ENCODE data around the gene DUSP22. TPM values are rescaled to one million over a fixed set of nuclear protein-coding genes. Genes with fewer than 3 reads are reported as not detected.
A peak's percentile ranks its signal among the peaks of the same experiment; 100 is the strongest.

DUSP22 gene
- total RNA-seq, 1 experiment from 2014 or later, result 25.0 TPM

DNA sequence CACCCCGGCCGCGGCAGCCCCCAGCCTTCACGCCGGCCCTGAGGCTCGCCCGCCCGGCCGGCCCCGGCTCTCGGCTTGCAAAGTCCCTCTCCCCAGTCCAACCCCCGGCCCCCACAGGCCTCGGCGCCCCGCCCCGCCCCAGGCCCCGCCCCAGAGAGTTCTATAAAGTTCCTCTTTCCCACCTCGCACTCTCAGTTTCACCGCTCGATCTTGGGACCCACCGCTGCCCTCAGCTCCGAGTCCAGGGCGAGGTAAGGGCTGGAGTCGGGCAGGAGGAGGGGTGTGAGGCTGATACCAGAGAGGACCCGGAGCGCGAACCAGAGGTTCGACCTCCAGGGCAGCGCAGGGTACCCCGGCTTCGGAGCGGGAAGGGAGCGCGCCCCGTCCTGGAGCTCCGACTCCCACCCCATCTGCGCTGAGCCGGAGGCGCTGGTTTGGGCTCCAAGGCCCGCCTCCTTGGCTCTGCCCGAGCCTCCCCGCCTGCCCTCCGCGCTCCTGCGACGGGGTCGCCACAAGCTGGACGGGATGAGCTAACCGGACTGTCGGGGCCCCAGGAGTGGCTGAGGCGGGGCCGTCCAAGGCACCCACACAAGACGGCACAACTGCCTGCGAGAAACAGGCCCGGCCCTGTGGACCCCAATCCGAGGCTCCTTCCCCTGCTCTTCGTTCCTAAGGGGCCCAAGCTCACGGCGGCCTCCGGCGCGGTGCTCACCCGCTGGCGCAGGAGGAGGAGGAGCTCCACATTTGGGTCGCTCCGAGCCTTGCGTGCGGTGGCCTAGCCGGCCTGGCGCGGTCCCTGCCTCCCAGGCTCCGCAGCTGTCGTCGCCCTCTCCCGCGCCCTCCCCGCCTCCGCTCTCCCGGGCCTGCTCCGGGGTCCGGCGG, 99.5 kb downstream of the DUSP22 start, which contains the start of gene IRF4:
TSS of gene IRF4 (plus strand) at position 194 of the 882 bp plus-strand sequence. CDS start 1,401 bp downstream, outside the sequence.
- TF ChIP-seq, protein P1, sequence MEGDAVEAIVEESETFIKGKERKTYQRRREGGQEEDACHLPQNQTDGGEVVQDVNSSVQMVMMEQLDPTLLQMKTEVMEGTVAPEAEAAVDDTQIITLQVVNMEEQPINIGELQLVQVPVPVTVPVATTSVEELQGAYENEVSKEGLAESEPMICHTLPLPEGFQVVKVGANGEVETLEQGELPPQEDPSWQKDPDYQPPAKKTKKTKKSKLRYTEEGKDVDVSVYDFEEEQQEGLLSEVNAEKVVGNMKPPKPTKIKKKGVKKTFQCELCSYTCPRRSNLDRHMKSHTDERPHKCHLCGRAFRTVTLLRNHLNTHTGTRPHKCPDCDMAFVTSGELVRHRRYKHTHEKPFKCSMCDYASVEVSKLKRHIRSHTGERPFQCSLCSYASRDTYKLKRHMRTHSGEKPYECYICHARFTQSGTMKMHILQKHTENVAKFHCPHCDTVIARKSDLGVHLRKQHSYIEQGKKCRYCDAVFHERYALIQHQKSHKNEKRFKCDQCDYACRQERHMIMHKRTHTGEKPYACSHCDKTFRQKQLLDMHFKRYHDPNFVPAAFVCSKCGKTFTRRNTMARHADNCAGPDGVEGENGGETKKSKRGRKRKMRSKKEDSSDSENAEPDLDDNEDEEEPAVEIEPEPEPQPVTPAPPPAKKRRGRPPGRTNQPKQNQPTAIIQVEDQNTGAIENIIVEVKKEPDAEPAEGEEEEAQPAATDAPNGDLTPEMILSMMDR (conservative IDR thresholded peaks at IDR 0.05), result no peak
- Histone ChIP-seq H4K91ac (ENCODE audit: insufficient read length, low read depth, low read length) (no peak within 1 kb of the TSS), H4K8ac (replicated peaks; ENCODE audit: insufficient read length, low read depth, low read length) (no peak within 1 kb of the TSS), H3K27me3 (ENCODE audit: insufficient read depth, low read length) (peaks cover 33% of the 10 kb centered on the region; the same call in 1 of the 2 replicates), H3K4me1 (ENCODE audit: insufficient read depth, low read length) (no peaks in the 10 kb centered on the region), H3K14ac (ENCODE audit: insufficient read depth, low read length) (no peak within 1 kb of the TSS; the same call in 1 of the 2 replicates), H3K4me2 (ENCODE audit: insufficient read depth, insufficient read length, low read length) (peak within 1 kb of the TSS; percentile 67), H3K79me1 (ENCODE audit: insufficient read depth, low read depth, low read length, poor library complexity, severe bottlenecking) (no peaks in the 10 kb centered on the region), H3T11ph (ENCODE audit: low read length) (no peak within 1 kb of the TSS), H4K5ac (ENCODE audit: insufficient read length, low read depth, low read length) (no peak within 1 kb of the TSS), H3K9me3 (ENCODE audit: control insufficient read depth, low read depth, low read length) (no peaks in the 10 kb centered on the region), H2BK12ac (ENCODE audit: insufficient read length, low read depth, low read length) (no peak within 1 kb of the TSS), H2BK5ac (ENCODE audit: insufficient read length, low read length) (no peak within 1 kb of the TSS), H2AFZ (ENCODE audit: low read length) (no peak within 1 kb of the TSS), H3K79me2 (ENCODE audit: insufficient read depth, low read length) (no peaks in the 10 kb centered on the region), H2AK5ac (ENCODE audit: insufficient read length, low read length) (no peak within 1 kb of the TSS), H3K27ac (ENCODE audit: insufficient read length, low read depth, low read length) (no peak within 1 kb of the TSS), H3K18ac (ENCODE audit: insufficient read length, low read depth, low read length) (no peak within 1 kb of the TSS), H2BK15ac (ENCODE audit: low read depth, low read length) (no peak within 1 kb of the TSS), H2BK120ac (ENCODE audit: low read depth, low read length, poor library complexity, severe bottlenecking) (no peak within 1 kb of the TSS), H3K23me2 (ENCODE audit: insufficient read length, low read depth, low read length, poor library complexity, severe bottlenecking) (peaks cover 20% of the 10 kb centered on the region), H3K56ac (ENCODE audit: insufficient read length, low read depth, low read length) (no peak within 1 kb of the TSS), H3K23ac (ENCODE audit: insufficient read length, low read depth, low read length) (no peak within 1 kb of the TSS), H3K9ac (ENCODE audit: extremely low read depth, insufficient read length, low read length) (no peak within 1 kb of the TSS), H4K20me1 (ENCODE audit: control insufficient read depth, insufficient read depth, insufficient read length) (no peaks in the 10 kb centered on the region), H3K4ac (ENCODE audit: low read depth, low read length) (no peak within 1 kb of the TSS), H2BK20ac (ENCODE audit: low read depth, low read length, poor library complexity, severe bottlenecking) (no peak within 1 kb of the TSS)
- Mint-ChIP-seq H3K27ac (no peak within 1 kb of the TSS), H3K9me3 (peaks cover 3 to 4% of the 10 kb centered on the region in 2 experiments; a peak in 4 of 5 replicates), H3K27me3 (ENCODE audit: low read depth) (peaks cover 93% of the 10 kb centered on the region), H3K4me1 (peaks cover 6 to 11% of the 10 kb centered on the region in 2 experiments), H3K4me3 (peak within 1 kb of the TSS; percentile 63 to 89), H3K36me3 (ENCODE audit: insufficient read depth in 1 of 3, low read depth in 3 of 3) (no peaks in the 10 kb centered on the region; a peak in 1 of 7 replicates)
- DNase-seq, result peak; percentile 72
- WGBS (ENCODE audit: extremely low coverage, insufficient read length, low lambda C conversion rate), result no CpG with 5 or more reads among the region's 82 CpGs

Measured in H9 (cell line).